AG04450 (cell line): ENCODE data around the gene IGSF22. TPM values are rescaled to one million over a fixed set of nuclear protein-coding genes. Genes with fewer than 3 reads are reported as not detected.

ENCODE experiments used
- CTCF ChIA-PET: fragments of 300-600, 350-600 bp; formaldehyde crosslinking; extraction: SDS; loops from one replicate; lab custom pipeline; 2022; ENCODE audit warnings: antibody characterized with exemption, inconsistent platforms; lab: Charles Lee
- POLR2A ChIA-PET: fragments of 350-600 bp; formaldehyde crosslinking; extraction: SDS; loops from one replicate; lab custom pipeline; 2021; ENCODE audit warnings: antibody characterized with exemption, inconsistent platforms; lab: Yijun Ruan, JAX
- DNase-seq: peaks from one replicate; pipeline ENCODE4 v3.0.0-alpha.2; 2011; ENCODE audit warnings: low read depth, low spot score
- H3K27ac ChIP-seq: one replicate; pipeline ENCODE4 v1.5.1; 2012; ENCODE audit warnings: low read depth, low read length, control low read depth
- H3K27me3 ChIP-seq: one replicate; pipeline ENCODE4 v1.6.0; 2012; ENCODE audit warnings: low read length; ENCODE audit not compliant: control insufficient read depth, insufficient read depth
- H3K4me3 ChIP-seq: 2 replicates; pipeline ENCODE4 v1.5.1; 2011; ENCODE audit warnings: mild to moderate bottlenecking, low read depth, low read length, control low read depth
- H3K9me3 ChIP-seq: 2 replicates; pipeline ENCODE4 v1.5.1; 2012; ENCODE audit warnings: low read length; ENCODE audit not compliant: control insufficient read depth, insufficient read depth
- CTCF ChIP-seq: IDR thresholded peaks from 2 replicates; pipeline ENCODE4 v1.5.1; 2011; ENCODE audit warnings: low read depth, low read length, control low read depth, inconsistent platforms
- polyA plus RNA-seq: library from polyadenylated mRNA; depleted of rRNA; stranded (reverse); fragments of >200 nt; gene quantifications from 2 replicates; pipeline ENCODE4 v1.2.3, GENCODE V29; 2011

Gene IGSF22
- polyA plus RNA-seq, 1 experiment, result not detected

DNA sequence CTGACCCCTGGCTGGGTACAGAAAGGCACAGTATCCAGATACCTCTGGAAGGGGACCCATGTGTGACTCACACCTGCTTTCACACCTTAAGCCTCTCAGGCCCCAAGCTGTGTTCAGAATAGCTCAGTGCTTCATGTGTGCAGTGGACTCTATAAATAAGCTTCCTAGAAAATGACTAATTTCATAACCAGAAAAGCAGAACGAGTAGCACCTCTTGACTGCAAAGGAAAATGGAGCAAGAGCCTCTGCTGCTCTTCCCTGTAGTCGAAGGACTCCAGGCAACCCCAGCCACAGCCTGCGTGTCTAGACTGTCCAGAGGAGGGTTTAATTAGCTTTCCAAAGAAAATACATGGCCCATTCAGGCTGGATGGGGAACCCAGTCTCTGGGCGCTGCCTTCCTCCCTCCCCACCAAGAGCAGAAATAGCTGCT, 42.5 kb upstream of the IGSF22 start:
- peaks cover 11% of the 10 kb centered on the region for H3K27me3 ChIP-seq
- no peak overlapping the region for H3K27ac ChIP-seq
- no peak for TF ChIP-seq CTCF
- CTCF ChIA-PET, result interaction anchor here (0.9 to 1.9 kb wide), 3 partner anchors 36 to 525 kb away, joined by 3 to 10 read pairs (median 3); no protein-coding TSS in a partner anchor
- no peak overlapping the region for H3K4me3 ChIP-seq
- H3K9me3 ChIP-seq, result no peaks in the 10 kb centered on the region
- DNase-seq, result no peak
- POLR2A ChIA-PET, result no interaction called here

DNA sequence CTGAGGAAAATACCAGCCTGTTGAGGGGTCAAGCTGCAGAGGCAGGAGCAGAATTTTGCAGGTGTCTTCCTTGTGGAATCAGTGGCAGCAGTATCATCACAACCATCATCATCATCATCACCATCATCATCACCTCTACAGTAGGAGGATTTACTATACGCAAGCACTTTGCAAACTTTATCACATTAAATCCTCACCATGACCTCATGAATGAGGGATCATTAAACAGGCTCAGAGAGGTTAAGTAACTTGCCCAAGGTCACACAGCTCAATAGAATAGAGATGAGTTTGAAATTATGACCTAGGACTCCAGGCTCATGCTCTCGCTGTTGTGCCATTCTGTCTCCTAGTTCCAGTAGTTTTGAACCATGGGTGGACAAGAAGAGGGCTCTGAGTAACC, 40.0 kb upstream of the IGSF22 start:
- no peak for TF ChIP-seq CTCF
- ChIA-PET POLR2A (no interaction called here), CTCF (interaction anchor here (0.7 to 5.4 kb wide), 7 partner anchors 9 to 44 kb away, joined by 3 to 48 read pairs (median 5); no protein-coding TSS in a partner anchor)
- H3K9me3 ChIP-seq, result no peaks in the 10 kb centered on the region
- H3K27me3 ChIP-seq, result peaks cover 2% of the 10 kb centered on the region
- H3K27ac ChIP-seq, result no peak overlapping the region
- DNase-seq, result no peak
- no peak overlapping the region for H3K4me3 ChIP-seq

GRCh38 chr11:18765554-18765953, 39.6 kb upstream of the IGSF22 start:
- H3K27ac ChIP-seq, result no peak overlapping the region
- no peak for DNase-seq
- no peaks in the 10 kb centered on the region for H3K27me3 ChIP-seq
- no peak for TF ChIP-seq CTCF
- ChIA-PET POLR2A (no interaction called here), CTCF (interaction anchor here (0.7 to 5.4 kb wide), 11 partner anchors 9 to 240 kb away, joined by 3 to 48 read pairs (median 7); no protein-coding TSS in a partner anchor)
- H3K4me3 ChIP-seq, result no peak overlapping the region
- H3K9me3 ChIP-seq, result no peaks in the 10 kb centered on the region

- POLR2A ChIA-PET, result no interaction called here
Observed at GRCh38 chr11:18761741-18762140, 35.8 kb upstream of the IGSF22 start.

More at GRCh38 chr11:18761741-18762140, 35.8 kb upstream of the IGSF22 start:
- Histone ChIP-seq H3K27ac (no peak overlapping the region), H3K4me3 (no peak overlapping the region), H3K9me3 (no peaks in the 10 kb centered on the region), H3K27me3 (no peaks in the 10 kb centered on the region)
- CTCF ChIA-PET, result interaction anchor here (1.5 kb wide), 1 partner anchor 40 kb away, joined by 3 read pairs; no protein-coding TSS in a partner anchor
- TF ChIP-seq CTCF, result no peak
- no peak for DNase-seq
